Measurements from ENCODE around the gene TRAF3. TPM values are rescaled to one million over a fixed set of nuclear protein-coding genes. Genes with fewer than 3 reads are reported as not detected.

TRAF3 gene
- total and polyA plus RNA-seq, 4 donors = 2.1 to 12.0 (median 5.2) TPM

DNA sequence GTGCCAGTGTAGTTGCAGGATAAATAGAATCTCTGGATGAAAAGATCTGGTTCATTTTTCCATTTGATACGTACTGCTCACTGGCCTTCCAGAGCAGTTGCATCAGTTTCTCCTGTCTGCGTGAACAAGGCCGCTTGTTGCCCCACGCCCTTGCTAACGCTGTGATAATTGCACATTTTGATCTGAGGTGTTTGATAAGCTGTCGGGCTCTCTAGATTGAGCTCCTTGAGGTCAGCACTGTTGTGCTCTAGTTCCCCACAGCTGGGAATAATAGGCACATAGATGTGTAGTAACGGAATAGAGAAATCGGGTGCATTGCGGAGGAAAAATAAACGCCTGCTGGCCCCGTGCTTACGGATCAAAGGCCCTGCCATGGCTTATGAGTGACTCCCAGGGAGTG is 42.8 kb upstream of the TRAF3 start:
- Histone ChIP-seq H3K9ac (ENCODE audit: low read depth in 1 of 2, low read length in 2 of 2) (no peak overlapping the region), H3K9me3 (ENCODE audit: control insufficient read depth in 4 of 4, low read length in 3 of 4) (no peaks in the 10 kb centered on the region), H3K27me3 (ENCODE audit: control insufficient read depth in 4 of 4, insufficient read depth in 4 of 4, low read length in 3 of 4) (no peaks in the 10 kb centered on the region), H3K4me1 (ENCODE audit: control insufficient read depth in 4 of 4, insufficient read depth in 4 of 4, low read length in 3 of 4) (no peaks in the 10 kb centered on the region), H3K4me3 (ENCODE audit: low read depth in 1 of 3, low read length in 3 of 3) (no peak overlapping the region), H3K27ac (ENCODE audit: low read depth in 1 of 2, low read length in 2 of 2) (no peak overlapping the region), H3K36me3 (ENCODE audit: control insufficient read depth in 4 of 4, insufficient read depth in 3 of 4, low read depth in 1 of 4, low read length in 3 of 4) (peaks cover 0 to 7% (median 2%) of the 10 kb centered on the region in 4 donors)
- TF ChIP-seq RXRA (IDR thresholded peaks at IDR 0.05) = no peak
- TF ChIP-seq, protein P1, sequence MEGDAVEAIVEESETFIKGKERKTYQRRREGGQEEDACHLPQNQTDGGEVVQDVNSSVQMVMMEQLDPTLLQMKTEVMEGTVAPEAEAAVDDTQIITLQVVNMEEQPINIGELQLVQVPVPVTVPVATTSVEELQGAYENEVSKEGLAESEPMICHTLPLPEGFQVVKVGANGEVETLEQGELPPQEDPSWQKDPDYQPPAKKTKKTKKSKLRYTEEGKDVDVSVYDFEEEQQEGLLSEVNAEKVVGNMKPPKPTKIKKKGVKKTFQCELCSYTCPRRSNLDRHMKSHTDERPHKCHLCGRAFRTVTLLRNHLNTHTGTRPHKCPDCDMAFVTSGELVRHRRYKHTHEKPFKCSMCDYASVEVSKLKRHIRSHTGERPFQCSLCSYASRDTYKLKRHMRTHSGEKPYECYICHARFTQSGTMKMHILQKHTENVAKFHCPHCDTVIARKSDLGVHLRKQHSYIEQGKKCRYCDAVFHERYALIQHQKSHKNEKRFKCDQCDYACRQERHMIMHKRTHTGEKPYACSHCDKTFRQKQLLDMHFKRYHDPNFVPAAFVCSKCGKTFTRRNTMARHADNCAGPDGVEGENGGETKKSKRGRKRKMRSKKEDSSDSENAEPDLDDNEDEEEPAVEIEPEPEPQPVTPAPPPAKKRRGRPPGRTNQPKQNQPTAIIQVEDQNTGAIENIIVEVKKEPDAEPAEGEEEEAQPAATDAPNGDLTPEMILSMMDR (IDR thresholded peaks at IDR 0.05; ENCODE audit: low read depth, low read length, missing input control) = no peak
- TF ChIP-seq RAD21 (IDR thresholded peaks at IDR 0.05) = no peak
- TF ChIP-seq, protein P2, sequence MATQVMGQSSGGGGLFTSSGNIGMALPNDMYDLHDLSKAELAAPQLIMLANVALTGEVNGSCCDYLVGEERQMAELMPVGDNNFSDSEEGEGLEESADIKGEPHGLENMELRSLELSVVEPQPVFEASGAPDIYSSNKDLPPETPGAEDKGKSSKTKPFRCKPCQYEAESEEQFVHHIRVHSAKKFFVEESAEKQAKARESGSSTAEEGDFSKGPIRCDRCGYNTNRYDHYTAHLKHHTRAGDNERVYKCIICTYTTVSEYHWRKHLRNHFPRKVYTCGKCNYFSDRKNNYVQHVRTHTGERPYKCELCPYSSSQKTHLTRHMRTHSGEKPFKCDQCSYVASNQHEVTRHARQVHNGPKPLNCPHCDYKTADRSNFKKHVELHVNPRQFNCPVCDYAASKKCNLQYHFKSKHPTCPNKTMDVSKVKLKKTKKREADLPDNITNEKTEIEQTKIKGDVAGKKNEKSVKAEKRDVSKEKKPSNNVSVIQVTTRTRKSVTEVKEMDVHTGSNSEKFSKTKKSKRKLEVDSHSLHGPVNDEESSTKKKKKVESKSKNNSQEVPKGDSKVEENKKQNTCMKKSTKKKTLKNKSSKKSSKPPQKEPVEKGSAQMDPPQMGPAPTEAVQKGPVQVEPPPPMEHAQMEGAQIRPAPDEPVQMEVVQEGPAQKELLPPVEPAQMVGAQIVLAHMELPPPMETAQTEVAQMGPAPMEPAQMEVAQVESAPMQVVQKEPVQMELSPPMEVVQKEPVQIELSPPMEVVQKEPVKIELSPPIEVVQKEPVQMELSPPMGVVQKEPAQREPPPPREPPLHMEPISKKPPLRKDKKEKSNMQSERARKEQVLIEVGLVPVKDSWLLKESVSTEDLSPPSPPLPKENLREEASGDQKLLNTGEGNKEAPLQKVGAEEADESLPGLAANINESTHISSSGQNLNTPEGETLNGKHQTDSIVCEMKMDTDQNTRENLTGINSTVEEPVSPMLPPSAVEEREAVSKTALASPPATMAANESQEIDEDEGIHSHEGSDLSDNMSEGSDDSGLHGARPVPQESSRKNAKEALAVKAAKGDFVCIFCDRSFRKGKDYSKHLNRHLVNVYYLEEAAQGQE (IDR thresholded peaks at IDR 0.05) = no peak
- no peak for TF ChIP-seq JUND (IDR thresholded peaks at IDR 0.05)
- no peak for TF ChIP-seq SP1 (IDR thresholded peaks at IDR 0.05)
- TF ChIP-seq FOXA1 (IDR thresholded peaks at IDR 0.05) = no peak
- no peak for TF ChIP-seq NR2F2 (IDR thresholded peaks at IDR 0.05)
- no peak for TF ChIP-seq HNF4G (IDR thresholded peaks at IDR 0.05)
- TF ChIP-seq, protein P3, sequence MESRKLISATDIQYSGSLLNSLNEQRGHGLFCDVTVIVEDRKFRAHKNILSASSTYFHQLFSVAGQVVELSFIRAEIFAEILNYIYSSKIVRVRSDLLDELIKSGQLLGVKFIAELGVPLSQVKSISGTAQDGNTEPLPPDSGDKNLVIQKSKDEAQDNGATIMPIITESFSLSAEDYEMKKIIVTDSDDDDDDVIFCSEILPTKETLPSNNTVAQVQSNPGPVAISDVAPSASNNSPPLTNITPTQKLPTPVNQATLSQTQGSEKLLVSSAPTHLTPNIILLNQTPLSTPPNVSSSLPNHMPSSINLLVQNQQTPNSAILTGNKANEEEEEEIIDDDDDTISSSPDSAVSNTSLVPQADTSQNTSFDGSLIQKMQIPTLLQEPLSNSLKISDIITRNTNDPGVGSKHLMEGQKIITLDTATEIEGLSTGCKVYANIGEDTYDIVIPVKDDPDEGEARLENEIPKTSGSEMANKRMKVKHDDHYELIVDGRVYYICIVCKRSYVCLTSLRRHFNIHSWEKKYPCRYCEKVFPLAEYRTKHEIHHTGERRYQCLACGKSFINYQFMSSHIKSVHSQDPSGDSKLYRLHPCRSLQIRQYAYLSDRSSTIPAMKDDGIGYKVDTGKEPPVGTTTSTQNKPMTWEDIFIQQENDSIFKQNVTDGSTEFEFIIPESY (IDR thresholded peaks at IDR 0.05) = no peak
- no peak for TF ChIP-seq HNF4A (conservative IDR thresholded peaks at IDR 0.05)
- 98% methylated on average over 12 of the region's 12 CpGs for WGBS
- no peak for DNase-seq (ENCODE audit: low spot score)

DNA sequence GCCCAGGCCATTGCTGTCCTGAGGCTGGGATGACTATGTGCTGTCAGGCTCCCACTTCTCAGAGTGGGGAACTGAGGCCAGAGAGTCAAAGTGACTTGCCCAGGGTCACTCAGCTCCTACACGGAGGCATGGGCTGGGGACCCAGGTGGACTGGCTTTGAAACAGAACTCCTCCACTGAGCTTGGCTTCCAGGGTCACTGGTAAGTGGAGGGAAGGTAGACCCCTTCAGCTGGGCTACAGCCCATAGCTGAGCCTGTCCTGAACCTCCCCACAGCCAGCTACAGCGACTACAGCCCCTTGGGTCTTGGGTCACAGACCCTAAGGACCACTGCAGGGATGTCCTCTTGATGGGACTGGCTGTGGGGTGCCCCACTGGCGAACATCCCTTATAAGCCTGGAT is 40.3 kb upstream of the TRAF3 start:
- 95% methylated on average over 3 of the region's 3 CpGs for WGBS
- peaks cover 0 to 5% (median 1%) of the 10 kb centered on the region in 4 donors for H3K9me3 ChIP-seq (ENCODE audit: control insufficient read depth in 4 of 4, low read length in 3 of 4)
- no peak for DNase-seq (ENCODE audit: low spot score)
- H3K4me1 ChIP-seq (ENCODE audit: control insufficient read depth in 4 of 4, insufficient read depth in 4 of 4, low read length in 3 of 4) = no peaks in the 10 kb centered on the region
- no peaks in the 10 kb centered on the region for H3K27me3 ChIP-seq (ENCODE audit: control insufficient read depth in 4 of 4, insufficient read depth in 4 of 4, low read length in 3 of 4)
- TF ChIP-seq, protein P1 (IDR thresholded peaks at IDR 0.05; ENCODE audit: low read depth, low read length, missing input control) = no peak
- TF ChIP-seq TAF1 (conservative IDR thresholded peaks at IDR 0.05) = no peak
- no peak for TF ChIP-seq FOXA1 (IDR thresholded peaks at IDR 0.05)
- TF ChIP-seq EGR1 (IDR thresholded peaks at IDR 0.05; ENCODE audit: low read depth in 2 of 2) = no peak
- TF ChIP-seq, protein P2 (IDR thresholded peaks at IDR 0.05) = no peak
- TF ChIP-seq, protein P4, sequence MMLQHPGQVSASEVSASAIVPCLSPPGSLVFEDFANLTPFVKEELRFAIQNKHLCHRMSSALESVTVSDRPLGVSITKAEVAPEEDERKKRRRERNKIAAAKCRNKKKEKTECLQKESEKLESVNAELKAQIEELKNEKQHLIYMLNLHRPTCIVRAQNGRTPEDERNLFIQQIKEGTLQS (IDR thresholded peaks at IDR 0.05) = no peak
- no peak for TF ChIP-seq HNF4A (conservative IDR thresholded peaks at IDR 0.05)
- TF ChIP-seq, protein P3 (IDR thresholded peaks at IDR 0.05) = no peak
- no peak for TF ChIP-seq SP1 (IDR thresholded peaks at IDR 0.05)
- H3K36me3 ChIP-seq (ENCODE audit: control insufficient read depth in 4 of 4, insufficient read depth in 3 of 4, low read depth in 1 of 4, low read length in 3 of 4) = peaks cover 0 to 7% (median 0%) of the 10 kb centered on the region in 4 donors
- H3K4me3 ChIP-seq (ENCODE audit: low read depth in 1 of 3, low read length in 3 of 3) = no peak overlapping the region
- no peak overlapping the region for H3K9ac ChIP-seq (ENCODE audit: low read depth in 1 of 2, low read length in 2 of 2)
- H3K27ac ChIP-seq (ENCODE audit: low read depth in 1 of 2, low read length in 2 of 2) = no peak overlapping the region

Measured in liver (tissue), 9 donors.